NCI-H128 (cell line): ENCODE measurements around the gene SFXN1.
"Not testable (repeated sequence)": the region's sequence is repeated elsewhere in the genome, so short reads cannot be mapped to it uniquely, and the experiment has no call there.

Experiments used
- DNase-seq: peaks from one replicate; lab custom pipeline; 2025; ENCODE audit not compliant: unreplicated experiment; lab: John Stamatoyannopoulos, UW

SFXN1 gene

GRCh38 chr5:175478384-175479124 lies at the start of gene SFXN1:
Gene SFXN1 (plus strand): TSS chr5:175478560. CDS start chr5:175492104, 13,544 bp downstream.
- DNase-seq = peak; percentile 31

- no peak for DNase-seq
Measured at GRCh38 chr5:175434800-175435199, 43.6 kb upstream of the SFXN1 start.

GRCh38 chr5:175436359-175436758 lies 42.0 kb upstream of the SFXN1 start:
- DNase-seq = no peak

GRCh38 chr5:175438234-175438857 lies 40.0 kb upstream of the SFXN1 start:
- DNase-seq = no peak

- DNase-seq = no peak
Measured at GRCh38 chr5:175443514-175444059, 34.8 kb upstream of the SFXN1 start.

- no peak for DNase-seq
Measured at GRCh38 chr5:175444060-175444904, 34.1 kb upstream of the SFXN1 start, which contains the start of gene DRD1. Gene DRD1 (minus strand): TSS chr5:175444182. CDS start chr5:175443099, 1,083 bp downstream.

GRCh38 chr5:175444905-175445456 lies 33.4 kb upstream of the SFXN1 start:
- no peak for DNase-seq

- not testable (repeated sequence) for DNase-seq
Measured at GRCh38 chr5:175446378-175446777, 32.0 kb upstream of the SFXN1 start.

- no peak for DNase-seq
Measured at GRCh38 chr5:175447571-175447970, 30.8 kb upstream of the SFXN1 start.

- DNase-seq = no peak
Measured at GRCh38 chr5:175448276-175448675, 30.1 kb upstream of the SFXN1 start.

- DNase-seq = peak; percentile 21
Measured at GRCh38 chr5:175452166-175452565, 26.2 kb upstream of the SFXN1 start.

- not testable (repeated sequence) for DNase-seq
Measured at GRCh38 chr5:175454338-175454737, 24.0 kb upstream of the SFXN1 start.

- DNase-seq = no peak
Measured at GRCh38 chr5:175456105-175456742, 22.1 kb upstream of the SFXN1 start.

GRCh38 chr5:175457466-175457865 lies 20.9 kb upstream of the SFXN1 start:
- no peak for DNase-seq

- no peak for DNase-seq
Measured at GRCh38 chr5:175460126-175460525, 18.2 kb upstream of the SFXN1 start.

GRCh38 chr5:175460552-175460951 lies 17.8 kb upstream of the SFXN1 start:
- DNase-seq = no peak

GRCh38 chr5:175461370-175461769 lies 17.0 kb upstream of the SFXN1 start:
- no peak for DNase-seq

- DNase-seq = no peak
Measured at GRCh38 chr5:175463641-175464040, 14.7 kb upstream of the SFXN1 start.

- DNase-seq = peak; percentile 62
Measured at GRCh38 chr5:175464074-175464941, 14.1 kb upstream of the SFXN1 start.

- no peak for DNase-seq
Measured at GRCh38 chr5:175464942-175465233, 13.5 kb upstream of the SFXN1 start.
